Stimulated activated CD4-positive, alpha-beta T cell treated with anti-CD3 and anti-CD28 coated beads, Interleukin-1b, Interleukin-23, amount 100 ng/mL, for 4 hours (primary cell): ENCODE results near the gene GBA2.

Experiments
- DNase-seq, 2 donors: peaks; one replicate each; pipeline ENCODE4 v3.0.0-alpha.2; 2020; ENCODE audit warnings: low read depth in 2 of 2

Gene GBA2

GRCh38 chr9:35695943-35696401, 53.1 kb downstream of the GBA2 start:
- DNase-seq: no peak

- DNase-seq: no peak
Measured at GRCh38 chr9:35691757-35692301, 57.2 kb downstream of the GBA2 start.

DNA sequence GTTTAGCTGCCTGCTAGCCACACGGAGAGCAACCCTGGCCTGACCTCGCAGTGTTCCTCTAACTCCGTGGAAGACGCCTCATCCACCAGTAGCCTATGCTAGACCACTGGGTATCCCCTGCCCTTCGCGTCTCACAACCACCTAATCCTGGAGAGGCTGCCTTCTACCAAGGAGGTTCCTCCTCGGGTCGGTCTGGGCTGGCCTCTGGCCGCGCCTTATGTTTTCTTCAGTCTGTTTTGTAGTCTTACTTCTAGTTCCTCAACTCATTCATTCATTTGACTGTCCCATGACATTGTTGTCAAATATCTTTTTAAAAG, 57.7 kb downstream of the GBA2 start:
- DNase-seq: no peak

GRCh38 chr9:35690614-35691333, 58.3 kb downstream of the GBA2 start:
- DNase-seq: peak in 1 of 2 donors; percentile 36

GRCh38 chr9:35690294-35690613, 58.8 kb downstream of the GBA2 start:
- DNase-seq: no peak

- no peak for DNase-seq
Measured at GRCh38 chr9:35689542-35690293, 59.3 kb downstream of the GBA2 start, which contains the start of gene TPM2. TSS of gene TPM2 (minus strand) at chr9:35689925. CDS start at chr9:35689817, 108 bp downstream.

DNA sequence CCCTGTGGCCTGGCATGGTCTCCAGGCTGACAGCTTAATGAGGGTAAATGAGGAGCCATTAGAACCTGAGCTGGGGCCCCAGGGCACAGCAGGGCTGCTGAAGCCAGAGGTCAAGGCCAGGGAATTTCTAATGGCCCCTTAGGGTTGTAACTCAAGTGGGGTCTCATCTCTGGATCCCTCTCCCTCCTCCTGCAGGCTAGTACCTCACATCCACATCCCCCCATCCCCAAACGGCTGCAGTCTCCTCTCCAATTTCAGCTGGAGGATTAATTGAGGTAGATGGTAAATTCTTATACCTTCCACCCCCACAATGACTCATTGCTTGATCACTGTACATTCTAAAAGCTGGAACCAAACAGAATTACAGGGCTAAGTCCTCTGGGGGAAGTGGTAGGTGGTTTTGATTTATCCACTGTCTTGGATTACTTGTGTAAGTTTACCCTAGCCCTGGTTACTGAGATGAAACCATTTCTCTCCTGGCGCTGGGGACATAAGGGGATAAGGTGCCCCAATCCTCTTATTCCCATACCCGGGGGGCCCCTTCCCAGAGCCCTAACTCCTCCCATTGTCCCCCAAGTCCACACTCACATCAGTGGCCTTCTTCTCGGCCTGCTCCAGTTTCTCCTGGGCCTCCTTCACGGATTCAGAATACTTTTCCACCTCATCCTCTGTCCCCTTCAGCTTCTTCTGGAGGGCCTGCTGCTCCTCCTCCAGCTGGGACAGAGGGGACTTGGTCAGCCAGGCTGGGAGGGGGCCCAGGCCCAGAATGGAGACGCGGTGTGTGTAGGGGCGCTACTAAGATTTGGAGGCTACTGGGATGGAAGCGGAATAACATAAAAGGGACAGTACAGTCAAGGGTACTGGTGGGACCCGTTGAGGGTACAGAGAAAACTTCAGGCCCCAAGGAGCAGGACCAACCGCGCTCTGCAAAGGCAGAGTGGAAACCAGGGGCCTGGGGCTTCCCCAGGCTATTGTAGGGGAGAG, 60.2 kb downstream of the GBA2 start:
- no peak for DNase-seq

DNA sequence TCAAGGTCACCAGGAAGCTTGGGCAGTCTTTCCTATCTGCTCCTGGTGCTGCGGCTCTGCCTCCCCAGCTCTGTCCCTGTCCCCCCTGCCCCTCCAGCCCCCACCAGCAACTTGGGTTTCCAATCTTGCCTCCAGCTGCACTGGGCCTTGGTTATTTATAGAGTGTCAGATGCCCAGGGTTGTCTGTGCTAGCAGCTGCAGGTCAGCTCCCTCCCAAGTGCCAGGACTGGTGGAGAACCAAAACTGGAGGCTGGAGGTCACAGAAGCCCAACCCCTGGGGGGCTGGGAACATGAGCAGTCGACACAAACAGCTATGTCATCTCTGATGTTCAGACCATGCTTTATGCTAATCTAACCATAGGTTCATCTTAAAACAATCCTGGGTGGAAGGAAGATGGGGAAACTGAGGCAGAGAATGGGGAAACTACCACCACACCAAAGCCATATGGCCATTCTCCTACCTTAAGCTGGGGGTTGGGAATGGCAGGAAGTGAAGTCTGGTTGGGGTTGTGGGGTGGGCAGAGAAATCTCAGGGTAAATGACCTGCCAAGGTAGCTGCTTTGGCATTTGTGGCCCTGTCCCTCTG, 61.0 kb downstream of the GBA2 start:
- no peak for DNase-seq

- no peak for DNase-seq
Measured at GRCh38 chr9:35687306-35687705, 61.7 kb downstream of the GBA2 start.
